Esophagus squamous epithelium (tissue), 4 donors: ENCODE measurements around the gene CCDC69.

ENCODE experiments used
- CTCF ChIP-seq, 6 experiments: fragments of 450-650 bp in 4 of 6; fragments of 200-600 bp in 2 of 6; sonication (generic) in 2 of 6; IDR thresholded peaks; one replicate each; pipeline ENCODE4 v1.5.1; 2016 to 2019; ENCODE audit warnings: antibody characterized with exemption in 6 of 6, mild to moderate bottlenecking in 4 of 6, moderate library complexity in 4 of 6
- POLR2A ChIP-seq, 4 donors: fragments of 450-650 bp; IDR thresholded peaks; one replicate each; pipeline ENCODE4 v1.6.1; 2017; ENCODE audit warnings: antibody characterized with exemption in 4 of 4, mild to moderate bottlenecking in 4 of 4, moderate library complexity in 3 of 4

- TF ChIP-seq CTCF (IDR thresholded peaks at IDR 0.05), result no peak
- peak in 1 of 4 donors; percentile 51 for TF ChIP-seq POLR2A (IDR thresholded peaks at IDR 0.05)
Observed at GRCh38 chr5:151222790-151223446, 974 bp downstream of the CCDC69 start.
